Stimulated activated CD8-positive, alpha-beta memory T cell treated with anti-CD3 and anti-CD28 coated beads, Interleukin-7, amount 100 ng/mL, for 24 hours (primary cell): ENCODE results near the gene SMAD2.

ENCODE experiments used
- DNase-seq: peaks from one replicate; pipeline ENCODE4 v3.0.0-alpha.2; 2020; ENCODE audit warnings: low read depth

Gene SMAD2

GRCh38 chr18:47898055-47898454 lies 32.4 kb downstream of the SMAD2 start:
- DNase-seq = no peak

GRCh38 chr18:47895565-47896250 lies 34.8 kb downstream of the SMAD2 start:
- no peak for DNase-seq

GRCh38 chr18:47893939-47894699 lies 36.3 kb downstream of the SMAD2 start:
- no peak for DNase-seq

GRCh38 chr18:47893047-47893446 lies 37.4 kb downstream of the SMAD2 start:
- no peak for DNase-seq

- no peak for DNase-seq
These were observed 42.3 kb downstream of the SMAD2 start for GRCh38 chr18:47888156-47888555.

- DNase-seq = no peak
These were observed 43.2 kb downstream of the SMAD2 start for GRCh38 chr18:47887227-47887626.

- no peak for DNase-seq
These were observed 46.6 kb downstream of the SMAD2 start for GRCh38 chr18:47883771-47884413.

GRCh38 chr18:47882641-47883040 lies 47.8 kb downstream of the SMAD2 start:
- no peak for DNase-seq

GRCh38 chr18:47881752-47882455 lies 48.6 kb downstream of the SMAD2 start:
- no peak for DNase-seq

GRCh38 chr18:47881042-47881441 lies 49.4 kb downstream of the SMAD2 start:
- DNase-seq = no peak

- no peak for DNase-seq
These were observed 52.6 kb downstream of the SMAD2 start for GRCh38 chr18:47877892-47878291.

- no peak for DNase-seq
These were observed 53.6 kb downstream of the SMAD2 start for GRCh38 chr18:47876813-47877212.

- no peak for DNase-seq
These were observed 56.8 kb downstream of the SMAD2 start for GRCh38 chr18:47873625-47874024.

- DNase-seq = no peak
These were observed 58.0 kb downstream of the SMAD2 start for GRCh38 chr18:47872426-47872825.

GRCh38 chr18:47871288-47871687 lies 59.2 kb downstream of the SMAD2 start:
- no peak for DNase-seq

- no peak for DNase-seq
These were observed 59.9 kb downstream of the SMAD2 start for GRCh38 chr18:47870605-47871004.

- no peak for DNase-seq
These were observed 61.7 kb downstream of the SMAD2 start for GRCh38 chr18:47868744-47869143.

GRCh38 chr18:47865183-47865582 lies 65.3 kb downstream of the SMAD2 start:
- no peak for DNase-seq

- DNase-seq = no peak
These were observed 67.4 kb downstream of the SMAD2 start for GRCh38 chr18:47863041-47863440.

GRCh38 chr18:47858607-47859006 lies 71.9 kb downstream of the SMAD2 start:
- no peak for DNase-seq

- no peak for DNase-seq
These were observed 82.8 kb downstream of the SMAD2 start for GRCh38 chr18:47847635-47848034.

GRCh38 chr18:47846431-47846830 lies 84.0 kb downstream of the SMAD2 start:
- no peak for DNase-seq
